ENCODE results near the gene OTOP2.
"Not testable (repeated sequence)": the region's sequence is repeated elsewhere in the genome, so short reads cannot be mapped to it uniquely, and the experiment has no call there.

OTOP2 gene

DNA sequence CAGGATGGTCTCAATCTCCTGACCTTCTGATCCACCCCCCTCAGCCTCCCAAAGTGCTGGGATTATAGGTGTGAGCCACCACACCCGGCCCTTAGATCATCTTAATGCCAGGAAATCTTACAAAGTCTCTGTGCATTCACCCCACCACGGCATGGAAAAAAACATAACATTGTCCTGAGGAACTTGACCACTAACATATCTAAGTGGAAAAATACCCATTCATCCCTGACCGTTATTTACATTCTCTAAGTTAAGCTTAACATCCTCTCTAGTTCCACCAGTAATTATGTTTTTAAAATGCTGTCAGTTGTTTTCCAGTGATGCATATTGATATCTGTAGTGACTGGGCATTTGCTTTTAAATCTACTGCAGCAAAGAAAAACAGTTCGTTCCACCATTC, 51.9 kb downstream of the OTOP2 start:
- no peak for DNase-seq

DNA sequence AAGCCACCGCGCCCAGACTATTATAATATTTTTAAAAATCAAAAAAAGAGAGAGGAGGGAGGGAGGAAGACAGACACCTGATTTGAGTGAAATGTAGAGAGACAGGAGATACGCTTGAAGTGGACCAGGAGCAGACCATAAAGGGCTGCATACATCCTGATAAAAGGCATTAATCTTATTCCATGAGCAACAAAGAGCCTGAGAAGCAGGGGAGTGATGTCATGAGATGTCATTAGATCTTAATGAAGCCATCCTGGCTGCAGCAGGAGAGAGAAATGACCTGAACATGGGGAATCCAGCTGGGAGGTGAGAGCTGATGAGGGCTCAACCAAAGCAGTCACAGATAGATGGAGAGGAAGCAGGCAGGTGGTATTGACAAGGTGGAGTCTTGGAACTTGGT, 53.7 kb downstream of the OTOP2 start:
- no peak for DNase-seq

DNA sequence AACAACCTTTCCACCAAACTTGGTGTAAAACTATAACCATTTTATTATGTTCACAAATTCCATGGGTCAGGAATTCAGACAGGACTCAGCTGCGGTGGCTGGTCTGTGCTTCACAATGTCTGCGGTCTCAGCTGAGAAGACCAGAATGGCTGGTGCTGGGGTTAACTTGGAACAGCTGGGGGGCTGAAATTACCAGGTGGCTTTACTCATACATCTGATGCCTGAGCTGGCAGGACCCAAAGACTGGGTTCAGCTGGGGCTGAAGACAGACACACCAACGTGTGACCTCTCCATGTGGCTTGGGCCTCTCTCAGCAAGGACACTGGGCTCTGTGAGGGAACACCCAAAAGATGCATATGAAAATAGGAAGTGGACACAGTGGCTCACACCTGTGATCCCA, 54.2 kb downstream of the OTOP2 start:
- no peak for DNase-seq

- no peak for DNase-seq
Measured at GRCh38 chr17:74979408-74980146, 55.5 kb downstream of the OTOP2 start.

- DNase-seq: no peak
Measured at GRCh38 chr17:74981318-74981978, 57.4 kb downstream of the OTOP2 start.

GRCh38 chr17:74981979-74982662, 58.0 kb downstream of the OTOP2 start:
- peak; percentile 88 for DNase-seq

DNA sequence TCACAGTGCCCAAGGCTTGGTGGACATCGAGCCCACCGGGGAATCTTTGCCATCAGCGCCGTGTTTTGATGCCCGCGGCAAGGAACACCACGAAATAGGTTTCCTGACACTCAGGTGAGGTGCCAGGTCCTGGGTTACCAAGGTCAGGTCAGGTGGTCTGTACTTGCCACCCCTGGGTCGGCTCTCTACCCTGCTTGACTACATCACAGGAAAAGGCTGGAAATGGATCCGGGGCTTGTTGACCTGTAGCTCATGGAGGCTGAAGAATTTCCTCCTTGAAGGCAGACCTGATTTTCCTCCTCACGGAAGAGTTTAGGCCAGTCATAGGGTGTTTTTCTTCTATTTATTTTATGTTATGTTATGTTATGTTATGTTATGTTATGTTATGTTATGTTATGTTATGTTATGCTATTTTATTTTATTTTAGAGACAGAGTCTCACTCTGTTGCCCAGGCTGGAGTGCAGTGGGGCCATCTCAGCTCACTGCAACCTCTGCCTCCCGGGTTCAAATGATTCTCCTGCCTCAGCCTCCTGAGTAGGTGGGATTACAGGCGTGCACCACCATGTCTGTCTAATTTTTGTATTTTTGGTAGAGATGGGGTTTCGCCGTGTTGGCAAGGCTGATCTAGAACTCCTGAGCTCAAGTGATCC, 58.7 kb downstream of the OTOP2 start:
- not testable (repeated sequence) for DNase-seq
